ENCODE measurements around the gene ARHGAP10.
"Not testable (repeated sequence)": the region's sequence is repeated elsewhere in the genome, so short reads cannot be mapped to it uniquely, and the experiment has no call there.

Gene ARHGAP10

GRCh38 chr4:147901388-147901787 lies 169.5 kb downstream of the ARHGAP10 start:
- DNase-seq (ENCODE audit: low spot score), result no peak

GRCh38 chr4:147901916-147902315 lies 170.0 kb downstream of the ARHGAP10 start:
- no peak for DNase-seq (ENCODE audit: low spot score)

GRCh38 chr4:147909225-147909624 lies 177.3 kb downstream of the ARHGAP10 start:
- DNase-seq (ENCODE audit: low spot score), result no peak

- DNase-seq (ENCODE audit: low spot score), result no peak
Observed at GRCh38 chr4:147910315-147910714, 178.4 kb downstream of the ARHGAP10 start.

- not testable (repeated sequence) for DNase-seq (ENCODE audit: low spot score)
Observed at GRCh38 chr4:147912106-147912505, 180.2 kb downstream of the ARHGAP10 start.

- DNase-seq (ENCODE audit: low spot score), result no peak
Observed at GRCh38 chr4:147913137-147913536, 181.2 kb downstream of the ARHGAP10 start.

GRCh38 chr4:147916351-147916750 lies 184.5 kb downstream of the ARHGAP10 start:
- no peak for DNase-seq (ENCODE audit: low spot score)

- DNase-seq (ENCODE audit: low spot score), result no peak
Observed at GRCh38 chr4:147923381-147923780, 191.5 kb downstream of the ARHGAP10 start.

GRCh38 chr4:147923854-147924253 lies 192.0 kb downstream of the ARHGAP10 start:
- DNase-seq (ENCODE audit: low spot score), result no peak

- DNase-seq (ENCODE audit: low spot score), result peak; percentile 51
Observed at GRCh38 chr4:147924604-147925412, 192.9 kb downstream of the ARHGAP10 start.

GRCh38 chr4:147927377-147928137 lies 195.7 kb downstream of the ARHGAP10 start:
- no peak for DNase-seq (ENCODE audit: low spot score)

- DNase-seq (ENCODE audit: low spot score), result no peak
Observed at GRCh38 chr4:147928400-147928799, 196.5 kb downstream of the ARHGAP10 start.

GRCh38 chr4:147929746-147930145 lies 197.9 kb downstream of the ARHGAP10 start:
- DNase-seq (ENCODE audit: low spot score), result no peak

- DNase-seq (ENCODE audit: low spot score), result no peak
Observed at GRCh38 chr4:147933316-147933715, 201.4 kb downstream of the ARHGAP10 start.

- no peak for DNase-seq (ENCODE audit: low spot score)
Observed at GRCh38 chr4:147933779-147934178, 201.9 kb downstream of the ARHGAP10 start.

- no peak for DNase-seq (ENCODE audit: low spot score)
Observed at GRCh38 chr4:147938496-147938895, 206.6 kb downstream of the ARHGAP10 start.

GRCh38 chr4:147940171-147940570 lies 208.3 kb downstream of the ARHGAP10 start:
- no peak for DNase-seq (ENCODE audit: low spot score)

GRCh38 chr4:147941373-147941772 lies 209.5 kb downstream of the ARHGAP10 start:
- no peak for DNase-seq (ENCODE audit: low spot score)

- DNase-seq (ENCODE audit: low spot score), result no peak
Observed at GRCh38 chr4:147942729-147943128, 210.8 kb downstream of the ARHGAP10 start.

- DNase-seq (ENCODE audit: low spot score), result no peak
Observed at GRCh38 chr4:147943159-147943638, 211.3 kb downstream of the ARHGAP10 start.

- DNase-seq (ENCODE audit: low spot score), result no peak
Observed at GRCh38 chr4:147944249-147944648, 212.4 kb downstream of the ARHGAP10 start.

GRCh38 chr4:147944670-147945260 lies 212.9 kb downstream of the ARHGAP10 start:
- DNase-seq (ENCODE audit: low spot score), result no peak

- no peak for DNase-seq (ENCODE audit: low spot score)
Observed at GRCh38 chr4:147948336-147948735, 216.4 kb downstream of the ARHGAP10 start.

All from HuH-7 (cell line).